Stimulated activated CD4-positive, alpha-beta T cell treated with anti-CD3 and anti-CD28 coated beads, TNF-alpha, amount 100 ng/mL, for 48 hours (primary cell): ENCODE data around the gene RIOK2.

Experiments
- DNase-seq, 3 donors: peaks; one replicate each; pipeline ENCODE4 v3.0.0-alpha.2; 2020; ENCODE audit warnings: low read depth in 3 of 3

Gene RIOK2

GRCh38 chr5:97125125-97125683 lies 57.8 kb downstream of the RIOK2 start:
- DNase-seq = no peak

GRCh38 chr5:97124335-97124734 lies 58.7 kb downstream of the RIOK2 start:
- DNase-seq = no peak

GRCh38 chr5:97121848-97122247 lies 61.2 kb downstream of the RIOK2 start:
- DNase-seq = no peak

GRCh38 chr5:97120195-97120594 lies 62.9 kb downstream of the RIOK2 start:
- no peak for DNase-seq

- DNase-seq = no peak
Observed at GRCh38 chr5:97119007-97119390, 64.0 kb downstream of the RIOK2 start.

GRCh38 chr5:97118261-97119006 lies 64.6 kb downstream of the RIOK2 start:
- DNase-seq = no peak

GRCh38 chr5:97115932-97116331 lies 67.1 kb downstream of the RIOK2 start:
- DNase-seq = no peak

GRCh38 chr5:97112230-97112629 lies 70.8 kb downstream of the RIOK2 start:
- no peak for DNase-seq

- DNase-seq = no peak
Observed at GRCh38 chr5:97111616-97112015, 71.4 kb downstream of the RIOK2 start.

GRCh38 chr5:97111004-97111403 lies 72.0 kb downstream of the RIOK2 start:
- DNase-seq = no peak
